HL-60/S4 (cell line): ENCODE measurements around the gene DUSP10.

ENCODE experiments used
- in situ Hi-C: fragments of 300-500 bp; cut with MboI; formaldehyde crosslinking; loops from 2 replicates; pipeline ENCODE4 v1.14.3; 2022; ENCODE audit warnings: low sequenced_read_pairs

The DUSP10 gene

DNA sequence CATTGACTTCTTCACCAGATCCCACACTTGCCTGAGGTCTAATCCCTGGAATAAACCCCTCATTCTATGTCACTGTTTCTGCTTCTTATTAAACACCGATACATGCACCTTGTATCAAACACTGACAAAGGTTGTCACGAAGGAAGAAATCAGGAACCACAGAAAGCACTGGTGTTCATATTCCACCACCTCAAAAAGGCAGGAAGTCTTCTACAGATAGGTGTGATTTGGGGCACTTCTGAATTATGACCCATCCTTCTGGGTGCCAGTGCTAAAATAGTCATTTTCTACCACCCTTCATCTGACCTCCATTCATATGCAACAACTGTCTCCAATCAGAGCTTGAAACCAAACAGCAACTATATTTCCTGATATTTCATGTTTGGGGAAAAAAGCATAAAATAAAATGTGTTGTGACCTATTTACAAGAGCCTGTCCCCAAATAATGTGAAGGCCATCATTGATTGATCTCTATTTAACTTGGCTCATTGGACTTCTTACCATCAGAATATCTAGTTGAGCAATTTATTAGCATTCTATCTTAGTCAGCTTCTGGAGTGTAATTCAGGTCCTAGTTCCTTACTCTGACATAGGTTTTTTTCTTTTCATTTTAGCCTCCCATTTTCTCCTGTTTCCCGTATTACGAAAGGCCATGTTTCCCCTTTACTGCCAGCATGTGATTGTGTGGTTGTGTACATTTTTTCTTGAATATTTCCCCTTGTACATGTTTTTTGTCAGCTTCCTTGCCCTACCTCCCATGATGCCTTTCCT lies 43.1 kb downstream of the DUSP10 start:
- in situ Hi-C loops: no loop called here

DNA sequence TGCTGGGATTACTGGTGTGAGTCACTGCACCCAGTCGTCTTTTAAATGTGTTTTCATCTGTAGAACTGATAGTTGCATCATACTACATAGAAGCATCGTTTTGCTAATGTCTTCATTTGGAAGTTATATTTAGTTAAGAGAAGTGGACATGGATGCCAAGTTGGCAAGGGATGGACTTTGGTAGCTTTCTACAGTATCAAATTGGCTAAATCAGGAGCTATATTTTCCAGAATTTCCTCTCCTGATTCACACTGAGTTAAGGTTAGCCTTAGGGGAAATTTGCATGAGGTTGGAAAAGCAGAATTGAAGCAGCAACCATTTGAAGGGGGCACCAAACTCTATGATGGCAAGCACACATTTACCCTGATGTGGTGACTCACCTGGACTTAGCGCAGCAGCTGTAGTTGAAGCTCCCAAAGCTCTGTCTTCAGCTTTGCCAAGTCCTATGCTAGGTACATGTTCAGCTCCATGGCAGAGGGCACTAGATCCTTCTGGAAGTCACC lies 43.9 kb downstream of the DUSP10 start:
- in situ Hi-C loops: no loop called here

DNA sequence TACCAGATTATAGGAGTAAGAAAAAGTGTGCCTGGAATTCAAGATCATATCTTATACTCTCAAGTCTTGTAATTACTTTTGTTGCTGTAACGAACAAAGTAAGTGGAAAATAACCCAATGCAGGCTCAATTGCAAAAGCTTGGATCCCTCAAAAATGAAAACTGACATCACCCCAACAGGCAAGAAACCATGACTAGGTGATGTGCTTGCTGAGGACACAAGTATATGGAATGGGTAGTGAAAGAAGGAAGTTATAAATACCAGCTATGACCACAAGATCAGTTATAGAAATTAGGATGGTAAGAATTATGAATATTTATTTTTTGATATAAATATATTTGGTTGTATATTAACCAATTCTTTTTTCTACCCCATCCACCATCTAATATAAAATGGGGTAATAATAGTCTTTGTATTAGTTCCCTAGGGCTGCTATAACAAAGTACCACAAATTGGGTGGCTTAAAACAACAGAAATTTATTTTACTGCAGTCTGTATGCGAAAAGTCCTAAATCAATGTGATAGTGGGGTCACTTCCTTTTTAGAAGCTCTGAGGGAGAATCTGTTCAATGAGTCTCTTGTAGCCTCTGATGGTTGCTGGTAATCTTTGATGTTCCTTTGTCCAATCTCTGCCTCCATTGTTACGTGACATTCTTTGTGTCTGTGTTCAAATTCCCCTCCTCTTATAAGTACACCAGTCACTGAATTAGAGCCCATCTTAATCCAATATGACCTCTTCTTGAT lies 45.0 kb downstream of the DUSP10 start:
- in situ Hi-C loops: no loop called here

DNA sequence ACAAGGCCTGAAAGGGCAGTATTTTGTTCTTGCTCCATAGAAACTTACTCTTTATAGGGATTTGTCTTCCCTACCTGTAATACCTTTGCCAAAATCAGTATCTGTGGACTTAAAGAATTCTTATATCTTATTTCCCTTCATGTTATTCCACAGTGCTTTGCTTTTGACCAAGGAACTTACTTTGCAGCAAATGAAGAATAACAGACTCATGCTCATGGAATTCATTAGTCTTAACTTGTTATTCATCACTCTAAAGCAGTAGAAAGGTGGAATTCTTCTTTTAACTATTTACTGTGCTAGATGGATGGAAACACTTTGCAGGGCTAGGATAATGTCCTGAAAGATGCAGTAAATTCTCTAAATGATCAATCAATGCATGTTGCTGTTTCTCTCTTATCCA lies 45.9 kb downstream of the DUSP10 start:
- in situ Hi-C loops: no loop called here

DNA sequence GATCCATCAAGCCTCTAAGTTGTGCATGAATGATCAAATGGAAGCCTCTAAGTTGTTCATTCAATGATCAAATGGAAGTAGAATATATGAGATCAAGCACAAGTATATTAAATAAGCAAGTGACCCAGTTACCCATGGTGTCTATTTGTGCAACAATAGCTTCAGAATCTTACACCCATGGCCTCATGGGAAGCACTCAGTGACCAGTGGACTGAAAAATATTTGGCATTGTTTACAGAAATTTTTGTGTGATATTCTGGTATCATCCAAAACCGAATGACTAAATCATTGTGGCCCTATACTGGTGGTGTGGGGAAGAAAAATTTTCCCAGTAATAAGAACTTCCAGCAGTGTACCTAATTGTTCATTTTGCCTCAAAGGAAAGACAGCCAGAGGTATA lies 46.6 kb downstream of the DUSP10 start:
- in situ Hi-C loops: no loop called here

DNA sequence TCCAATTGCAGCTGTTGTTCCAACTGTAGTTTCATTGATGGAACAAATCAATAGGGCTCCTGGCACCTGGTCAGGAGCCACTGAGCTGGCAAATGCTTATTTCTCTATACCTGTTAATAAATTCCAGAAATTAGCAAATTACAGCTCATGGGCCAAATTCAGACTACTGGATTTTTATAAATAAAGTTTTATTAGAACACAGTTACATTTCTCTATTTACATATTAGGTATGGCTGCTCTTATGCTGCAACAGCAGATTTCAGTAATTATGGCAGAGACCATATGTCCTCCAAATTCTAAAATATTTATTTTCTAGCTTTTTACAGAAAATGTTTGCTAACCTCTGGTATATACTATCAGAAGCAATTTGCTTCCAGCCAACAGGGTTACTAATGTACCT lies 47.8 kb downstream of the DUSP10 start:
- in situ Hi-C loops: no loop called here

DNA sequence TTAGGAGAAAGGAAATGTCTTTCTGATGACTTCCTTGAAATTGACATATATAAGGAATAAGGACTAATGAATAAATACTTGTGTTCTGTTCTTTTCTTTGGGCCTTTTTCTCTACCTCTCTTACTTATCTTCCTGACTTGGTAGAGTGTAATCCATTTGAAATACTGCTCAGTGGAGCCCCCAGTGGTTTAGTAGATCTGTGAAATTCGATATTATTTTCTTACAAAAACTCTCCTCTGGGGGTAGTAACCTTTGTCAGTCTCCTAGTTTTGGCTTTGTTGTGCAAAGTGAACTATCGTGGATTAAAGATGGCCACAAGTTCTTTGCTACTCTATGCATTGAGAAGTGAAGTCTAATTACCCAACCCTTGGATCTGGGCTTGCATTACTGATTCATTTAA lies 48.8 kb downstream of the DUSP10 start:
- in situ Hi-C loops: no loop called here

DNA sequence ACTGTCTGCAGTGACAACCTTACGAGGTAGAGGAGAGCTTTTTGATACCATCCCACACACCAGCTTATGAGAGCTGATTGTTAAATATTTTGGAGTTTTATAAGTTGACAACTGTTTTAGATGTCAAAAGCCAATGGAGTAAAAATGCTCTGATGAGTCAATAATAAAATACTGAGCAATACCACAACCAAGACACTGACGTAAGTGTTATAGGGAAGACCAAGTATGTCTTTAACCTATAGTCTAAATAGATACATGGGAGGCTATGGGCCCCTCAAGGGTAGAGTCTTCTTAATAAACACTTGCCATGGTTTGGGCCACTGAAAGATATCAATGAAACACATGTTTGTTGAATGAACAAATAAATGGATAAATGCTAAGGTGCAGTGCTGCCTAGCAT lies 49.2 kb downstream of the DUSP10 start:
- in situ Hi-C loops: no loop called here

DNA sequence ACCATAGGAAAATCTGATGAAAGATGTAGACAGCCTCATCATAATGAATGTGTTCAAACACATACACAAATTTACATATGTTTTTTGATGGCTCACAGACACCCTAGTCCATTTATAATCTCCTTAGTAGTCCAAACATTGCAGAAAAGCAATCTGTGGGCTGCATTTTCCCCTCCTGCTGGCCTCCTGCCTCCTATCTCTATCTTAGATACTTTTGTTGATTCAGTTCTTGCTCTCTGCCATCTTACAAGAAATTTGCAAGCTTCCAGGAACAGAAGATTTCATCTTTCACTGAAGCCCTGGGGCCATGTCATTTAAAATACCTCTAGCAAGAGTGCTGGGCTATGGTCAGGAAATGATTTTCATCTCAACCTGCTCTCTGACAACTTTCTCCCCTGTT lies 50.6 kb downstream of the DUSP10 start:
- in situ Hi-C loops: no loop called here

DNA sequence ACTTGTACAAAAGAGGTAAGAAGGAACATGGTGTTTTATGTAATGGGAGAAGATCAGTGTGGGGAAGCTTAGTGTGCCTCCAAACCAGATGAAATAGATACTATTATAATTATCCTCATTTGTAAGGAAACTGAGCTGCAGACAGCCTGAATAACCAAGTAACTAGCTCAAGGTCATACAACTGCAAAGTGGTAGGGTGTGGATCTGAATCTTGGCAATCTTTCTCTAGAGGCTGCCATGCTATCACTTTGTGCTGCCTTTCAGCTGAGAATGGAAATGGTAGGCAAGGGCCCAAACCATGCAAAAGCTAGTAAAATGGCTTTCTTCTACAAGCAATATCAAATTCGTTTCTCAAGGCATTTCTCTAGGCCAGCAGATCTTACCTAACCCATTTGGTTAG lies 51.0 kb downstream of the DUSP10 start:
- in situ Hi-C loops: no loop called here

DNA sequence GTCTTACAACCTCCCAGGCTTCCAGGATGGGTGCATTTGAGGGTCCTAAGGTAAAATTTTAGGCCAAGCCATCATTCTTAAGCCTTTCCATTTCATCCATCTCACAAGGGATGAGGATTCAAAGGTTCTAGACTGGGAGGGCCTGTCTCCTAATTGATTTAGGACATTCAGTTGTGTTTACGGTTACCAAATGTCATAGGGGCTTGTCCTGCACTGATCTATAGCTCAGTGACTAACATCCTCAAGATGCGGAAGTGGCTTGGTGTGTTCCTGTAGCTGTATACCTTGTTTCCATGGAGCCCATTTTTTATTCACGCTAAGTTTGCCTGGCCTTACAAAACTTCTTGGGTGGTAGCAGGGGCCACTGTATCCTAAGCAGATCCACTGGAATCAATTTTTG lies 52.8 kb downstream of the DUSP10 start:
- in situ Hi-C loops: no loop called here

DNA sequence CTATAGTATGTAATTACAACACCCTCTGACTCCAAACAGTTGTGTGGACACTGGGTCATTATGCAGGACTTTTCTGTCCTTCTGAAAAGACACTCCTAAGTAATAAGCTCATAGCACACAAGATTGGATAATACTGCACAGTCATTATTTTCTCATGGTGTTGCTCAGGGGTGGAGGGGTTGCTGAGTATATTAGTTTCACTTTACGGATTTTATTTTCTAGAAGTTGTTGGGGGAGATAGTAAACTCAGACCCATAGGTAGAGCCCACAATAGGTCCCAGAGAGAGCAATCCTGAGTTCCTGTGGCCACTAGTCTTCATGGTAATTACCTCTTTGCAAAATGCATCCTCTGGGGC lies 53.4 kb downstream of the DUSP10 start:
- in situ Hi-C loops: no loop called here

DNA sequence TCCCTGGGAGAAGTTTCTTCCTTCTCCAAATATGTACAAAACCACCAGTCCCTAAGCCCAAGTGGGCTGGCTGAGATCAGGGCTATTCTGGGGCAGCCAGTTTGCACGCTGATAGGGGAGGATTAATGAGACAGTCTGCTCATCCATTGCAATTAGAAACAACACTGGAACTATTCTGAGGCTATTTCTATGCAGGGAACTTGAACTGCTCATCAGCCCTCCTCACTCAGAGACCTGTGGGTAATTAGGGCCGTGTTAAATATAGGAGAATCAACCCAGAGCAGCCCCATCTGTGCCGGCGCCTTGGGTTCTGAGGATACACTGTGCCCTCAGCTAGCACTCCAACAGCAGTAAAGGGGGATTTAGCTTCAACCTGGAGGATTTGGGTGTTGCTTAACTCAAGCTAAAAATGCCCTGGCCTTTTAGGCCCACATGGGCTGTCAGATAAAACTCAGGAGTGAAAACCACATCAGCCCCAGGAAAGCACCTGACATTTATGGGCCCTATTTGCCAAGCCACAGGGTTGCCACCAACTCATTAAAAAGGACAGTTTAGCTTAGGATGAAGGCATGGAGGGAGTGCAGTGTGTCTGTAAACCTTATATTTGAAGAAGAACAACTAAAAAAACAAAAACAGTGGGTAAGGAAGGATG lies 53.9 kb downstream of the DUSP10 start:
- in situ Hi-C loops: no loop called here

DNA sequence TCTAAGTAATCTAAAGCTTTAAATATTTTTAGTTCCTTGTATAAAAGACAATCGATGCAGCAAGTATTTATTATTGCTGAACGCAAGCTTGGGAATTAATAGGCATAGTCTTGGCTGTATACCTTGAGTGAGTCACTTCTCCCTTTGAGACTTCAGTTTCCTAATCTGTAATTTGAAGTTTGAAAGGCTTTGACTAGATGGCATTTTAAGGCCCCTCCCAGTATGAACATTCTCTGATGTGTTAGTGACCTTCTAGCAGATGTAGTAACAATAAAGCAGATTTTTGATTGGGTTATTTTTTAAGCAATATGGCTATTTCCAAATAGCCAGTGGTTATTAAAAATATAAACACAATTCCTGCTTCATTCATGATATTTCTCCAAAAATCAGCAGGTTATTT lies 58.2 kb downstream of the DUSP10 start:
- in situ Hi-C loops: no loop called here

DNA sequence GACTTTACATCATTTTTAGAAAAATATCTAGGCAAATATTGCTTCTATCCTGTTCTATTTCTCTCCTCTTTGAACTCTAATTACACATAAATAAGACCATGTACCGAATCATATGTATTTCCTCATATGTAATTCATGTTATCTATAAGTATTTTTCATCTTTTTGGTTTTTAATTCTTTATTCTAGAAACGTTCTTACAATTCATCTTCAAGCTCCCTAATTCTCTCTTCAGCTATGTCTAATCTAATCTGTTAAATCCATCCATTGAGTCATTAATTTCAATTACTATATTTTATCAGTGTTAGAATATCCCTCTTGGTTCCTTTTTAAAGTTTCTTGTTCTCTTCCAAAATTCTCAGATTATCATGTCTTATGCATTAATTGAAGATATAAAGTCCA lies 61.8 kb downstream of the DUSP10 start:
- in situ Hi-C loops: no loop called here

DNA sequence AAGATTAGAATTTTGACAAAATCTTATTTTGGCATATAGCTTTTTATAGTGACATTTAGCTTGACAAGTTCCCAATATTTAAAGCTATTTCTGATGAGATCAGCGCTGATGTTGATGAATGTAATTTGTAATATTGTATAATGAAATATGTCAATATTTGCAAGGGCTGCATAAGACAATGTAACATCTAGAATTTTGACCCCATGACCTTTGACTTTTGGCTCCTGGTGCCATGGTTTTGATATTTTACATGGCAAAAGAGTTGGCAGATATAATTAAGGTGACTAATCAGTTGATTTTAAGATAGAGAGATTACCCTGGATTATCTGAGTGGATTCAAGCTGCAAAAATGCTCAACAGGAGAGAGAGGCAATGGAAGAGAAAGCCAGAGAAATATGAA lies 63.9 kb downstream of the DUSP10 start:
- in situ Hi-C loops: no loop called here

DNA sequence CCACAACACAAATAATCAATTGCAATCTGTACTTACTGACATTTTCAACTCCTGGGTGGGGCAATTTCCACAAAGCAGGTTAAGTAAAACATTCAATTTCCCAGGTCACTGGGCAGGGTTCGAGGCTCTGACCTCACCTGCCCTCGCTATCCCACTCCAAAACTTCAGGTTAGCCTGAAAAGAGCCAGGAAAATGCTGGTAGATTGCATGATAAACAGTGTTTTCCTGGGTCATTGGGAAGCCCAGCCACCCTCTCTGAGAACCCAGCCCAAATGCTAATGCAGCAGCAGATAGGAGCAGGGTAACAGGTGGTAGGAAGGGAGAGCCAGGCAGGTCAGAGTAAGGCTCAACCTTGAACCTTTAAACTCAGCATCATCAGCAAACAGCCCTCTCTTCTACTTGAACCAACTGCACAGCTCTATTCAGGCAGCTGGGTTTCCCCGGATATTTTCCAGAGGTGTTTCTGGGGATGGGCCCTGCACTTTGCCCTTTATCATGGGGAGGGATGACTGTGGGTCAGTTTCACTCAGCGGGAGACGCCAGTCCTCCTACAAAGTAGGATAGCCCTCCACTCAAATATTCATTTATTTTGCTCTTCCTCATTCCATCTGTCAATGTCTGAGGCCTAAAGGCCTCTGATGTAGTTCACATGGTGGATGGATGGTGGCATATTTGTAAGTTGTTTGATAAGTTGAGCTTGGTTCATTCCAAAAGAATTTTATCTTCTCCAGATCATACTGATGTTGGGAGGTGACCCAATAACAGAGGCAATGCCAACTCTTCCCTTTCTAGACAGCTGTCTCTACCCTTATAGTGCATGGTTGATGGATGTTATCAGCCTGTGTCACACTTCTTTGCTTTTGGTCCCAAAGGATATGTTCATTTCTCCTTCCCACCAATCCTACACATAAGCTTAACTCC lies 65.7 kb downstream of the DUSP10 start:
- in situ Hi-C loops: no loop called here

DNA sequence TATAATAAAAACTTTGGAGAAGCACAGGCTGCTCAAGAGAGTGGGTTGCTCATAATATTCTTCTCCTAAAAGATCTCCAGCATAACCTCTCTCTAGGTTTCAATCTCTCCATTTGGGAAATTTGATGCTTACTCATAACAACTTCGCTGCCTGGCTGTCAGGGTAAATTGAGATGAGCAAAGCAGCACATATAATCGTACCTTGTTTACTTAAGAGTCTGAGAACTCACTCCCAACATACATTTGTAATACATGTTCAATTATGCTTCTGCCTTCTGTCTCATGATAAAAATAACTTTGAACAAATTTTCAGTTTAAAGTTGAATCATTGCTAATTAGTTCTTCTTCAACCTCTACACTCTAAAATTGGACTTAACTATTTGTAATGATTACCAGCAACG lies 68.9 kb downstream of the DUSP10 start:
- in situ Hi-C loops: no loop called here

DNA sequence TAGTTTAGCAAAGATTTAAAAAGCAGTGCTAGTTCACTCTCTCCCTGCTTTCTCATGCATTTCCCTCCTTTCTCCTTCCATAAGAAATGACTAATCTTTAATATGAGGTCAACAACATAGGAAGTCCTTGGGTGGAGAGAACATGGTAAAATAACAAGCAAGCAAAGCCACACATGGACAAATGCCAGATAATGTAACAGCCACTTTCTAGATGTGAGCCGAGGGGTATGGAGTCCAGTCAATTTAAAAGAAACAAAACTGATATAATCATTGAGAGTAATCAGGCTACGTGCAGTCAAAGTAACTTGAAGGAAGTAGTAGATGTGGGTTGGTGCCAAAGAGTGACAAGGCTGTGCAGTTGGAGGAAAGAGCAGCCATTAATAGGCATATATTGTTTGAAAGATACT lies 69.6 kb downstream of the DUSP10 start:
- in situ Hi-C loops: no loop called here

DNA sequence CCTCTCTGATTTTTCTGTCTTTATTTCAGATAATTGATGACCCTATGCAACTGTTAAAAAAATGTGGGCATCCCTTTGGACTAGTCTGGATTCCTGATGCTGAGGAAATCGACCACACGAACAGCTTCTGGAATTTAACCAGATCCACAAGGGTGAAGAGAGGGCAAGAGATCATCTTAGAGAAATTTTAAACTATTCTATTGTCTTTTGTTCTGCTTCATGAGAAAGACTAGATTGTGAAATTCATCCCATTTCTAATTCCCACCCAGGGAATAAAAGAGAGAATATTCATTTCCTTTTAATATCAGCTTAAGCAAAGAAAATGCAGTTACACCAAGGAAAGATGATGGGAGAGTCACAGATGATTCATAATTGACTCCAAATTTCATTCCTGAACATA lies 71.8 kb downstream of the DUSP10 start:
- in situ Hi-C loops: no loop called here

DNA sequence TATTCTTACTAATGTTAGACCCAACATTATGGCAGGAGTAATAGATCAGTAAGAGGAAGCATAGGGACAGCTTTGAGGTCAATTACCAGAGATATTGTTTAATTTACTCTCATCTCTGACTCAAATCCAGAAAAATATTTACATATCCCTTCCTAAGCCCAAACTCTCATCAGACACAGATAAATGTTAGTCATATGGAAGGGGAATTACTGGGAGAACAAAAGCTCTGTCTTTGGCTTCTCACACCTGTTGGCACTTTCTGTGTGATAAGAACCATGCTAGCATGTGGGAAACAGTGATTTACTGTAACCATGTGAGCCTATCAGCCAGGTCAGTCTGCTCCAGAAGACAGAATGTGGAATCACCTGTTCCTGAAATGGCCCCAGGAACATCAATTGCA lies 72.4 kb downstream of the DUSP10 start:
- in situ Hi-C loops: no loop called here
